K562 (cell line): ENCODE measurements around the gene FUCA1. TPM values are rescaled to one million over a fixed set of nuclear protein-coding genes. Genes with fewer than 3 reads are reported as not detected.

Experiments used
- ERF ChIP-seq: fragments of 450-650 bp; formaldehyde crosslinking; IDR thresholded peaks from 2 replicates; pipeline ENCODE4 v1.4.0; 2020; ENCODE audit warnings: mild to moderate bottlenecking, mixed read lengths
- PATZ1 ChIP-seq: fragments of 250-450 bp; sonication (Bioruptor Pico); IDR thresholded peaks from 2 replicates; pipeline ENCODE4 v1.5.0; 2020; ENCODE audit warnings: mild to moderate bottlenecking, borderline replicate concordance
- POLR3A ChIP-seq: IDR thresholded peaks from 2 replicates; pipeline ENCODE4 v1.6.1; 2011; ENCODE audit warnings: borderline replicate concordance, mild to moderate bottlenecking, moderate library complexity; ENCODE audit not compliant: insufficient read length, insufficient read depth; ENCODE audit errors: extremely low read depth
- PRDM10 ChIP-seq: fragments of 450-650 bp; IDR thresholded peaks from 2 replicates; pipeline ENCODE4 v1.6.1; 2018; ENCODE audit not compliant: partially characterized antibody
- RBM39 ChIP-seq: fragments of 200-400 bp; formaldehyde crosslinking; optimal IDR thresholded peaks from 2 replicates; pipeline ENCODE3; 2018; ENCODE audit warnings: low read depth, low read length
- RNF2 ChIP-seq: sonication (generic); IDR thresholded peaks from 2 replicates; pipeline ENCODE4 v1.6.1; 2016
- THAP12 ChIP-seq: fragments of 250-450 bp; sonication (Bioruptor Pico); IDR thresholded peaks from 2 replicates; pipeline ENCODE4 v1.9.0; 2021; ENCODE audit warnings: mild to moderate bottlenecking, inconsistent platforms
- YBX1 ChIP-seq: fragments of 450-650 bp; IDR thresholded peaks from 2 replicates; pipeline ENCODE4 v1.7.1; 2016; ENCODE audit warnings: mild to moderate bottlenecking
- ZNF175 ChIP-seq: fragments of 200-800 bp; sonication (Bioruptor generic); IDR thresholded peaks from 2 replicates; pipeline ENCODE4 v1.6.1; 2016; ENCODE audit warnings: low read depth, mild to moderate bottlenecking, missing genetic modification characterization, missing compliant biosample characterization
- ZNF592 ChIP-seq: fragments of 450-650 bp; IDR thresholded peaks from 2 replicates; pipeline ENCODE4 v1.6.1; 2017; ENCODE audit warnings: antibody characterized with exemption, mild to moderate bottlenecking
- ZNF699 ChIP-seq: fragments of 250-450 bp; sonication (Bioruptor Pico); IDR thresholded peaks from 2 replicates; pipeline ENCODE4 v1.8.0; 2021; ENCODE audit warnings: mild to moderate bottlenecking, moderate library complexity; ENCODE audit not compliant: insufficient replicate concordance
- polyA plus RNA-seq, 8 experiments: library from polyadenylated mRNA; depleted of rRNA in 4 of 8; stranded (reverse) in 5 of 8; unstranded in 3 of 8; fragments of >200 nt; fragmentation: Nextera tagmentation in 2 of 8; fragmentation: Illumina TruSeq in 1 of 8; extraction: Ambion mirVana in 2 of 8; extraction: Trizol in 1 of 8; gene quantifications; 2 replicates each; pipeline versions ENCODE4 v1.2.1 to v1.2.3, GENCODE V29; 2011 to 2014; ENCODE audit warnings: inconsistent platforms in 1 of 8, missing spikeins in 1 of 8
- total RNA-seq, 7 experiments: library from RNA; depleted of rRNA in 6 of 7; stranded (reverse); fragments of >200 nt in 6 of 7; fragmentation: Illumina TruSeq in 2 of 7; extraction: Trizol in 2 of 7; gene quantifications; 2 replicates each; pipeline versions ENCODE4 v1.2.1 to v1.2.3, GENCODE V29; 2011 to 2021; ENCODE audit warnings: low replicate concordance in 1 of 7
- TF ChIP-seq, protein P1 (sequence below), 2 experiments: fragments of 450-650 bp; conservative IDR thresholded peaks; 2 replicates each; pipeline ENCODE4 v1.6.1; 2017; ENCODE audit warnings: mild to moderate bottlenecking in 2 of 2, moderate library complexity in 2 of 2

The FUCA1 gene
- total and polyA plus RNA-seq, 9 of the 15 experiments (the other 6 are each of a cell fraction or from before 2014, with no cell fraction given), result 7.0 to 20.5 (median 13.5) TPM

DNA sequence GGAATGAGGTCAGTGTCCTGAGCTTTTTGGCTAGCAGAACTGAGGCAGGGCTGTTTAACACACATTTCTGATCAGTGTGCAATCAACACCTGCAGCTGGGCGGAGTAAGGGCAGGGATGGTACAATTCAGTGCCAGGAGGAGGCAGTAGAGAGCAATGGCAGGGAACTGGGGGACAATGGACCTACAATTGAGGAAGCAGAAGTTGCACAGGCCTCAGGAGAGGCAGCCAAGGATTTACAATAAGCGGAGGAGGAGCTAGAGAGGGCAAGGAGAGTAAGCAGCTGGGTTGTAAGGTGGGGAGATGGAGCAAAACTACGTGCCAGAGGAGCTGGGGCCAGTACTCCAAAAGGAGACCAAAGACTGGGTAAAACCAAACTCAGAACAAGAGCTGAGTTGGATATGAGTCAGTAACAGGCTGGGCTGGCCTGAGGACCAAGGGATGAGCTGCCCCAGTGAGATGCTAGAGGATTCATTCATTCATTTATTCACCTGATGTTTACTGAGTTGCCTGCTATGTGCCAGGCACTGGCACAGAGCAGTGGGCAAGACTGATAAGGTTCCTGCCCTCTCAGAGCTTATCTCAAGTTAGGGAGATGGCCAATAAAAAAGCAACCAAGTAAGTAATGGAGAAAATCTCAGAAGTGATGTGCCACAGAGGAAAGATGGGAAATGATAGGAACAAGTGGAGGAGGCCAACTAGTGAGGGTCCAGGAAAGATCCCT, 57.1 kb downstream of the FUCA1 start (continued):
- no peak for TF ChIP-seq PRDM10
- no peak for TF ChIP-seq RNF2
- TF ChIP-seq, protein P1, sequence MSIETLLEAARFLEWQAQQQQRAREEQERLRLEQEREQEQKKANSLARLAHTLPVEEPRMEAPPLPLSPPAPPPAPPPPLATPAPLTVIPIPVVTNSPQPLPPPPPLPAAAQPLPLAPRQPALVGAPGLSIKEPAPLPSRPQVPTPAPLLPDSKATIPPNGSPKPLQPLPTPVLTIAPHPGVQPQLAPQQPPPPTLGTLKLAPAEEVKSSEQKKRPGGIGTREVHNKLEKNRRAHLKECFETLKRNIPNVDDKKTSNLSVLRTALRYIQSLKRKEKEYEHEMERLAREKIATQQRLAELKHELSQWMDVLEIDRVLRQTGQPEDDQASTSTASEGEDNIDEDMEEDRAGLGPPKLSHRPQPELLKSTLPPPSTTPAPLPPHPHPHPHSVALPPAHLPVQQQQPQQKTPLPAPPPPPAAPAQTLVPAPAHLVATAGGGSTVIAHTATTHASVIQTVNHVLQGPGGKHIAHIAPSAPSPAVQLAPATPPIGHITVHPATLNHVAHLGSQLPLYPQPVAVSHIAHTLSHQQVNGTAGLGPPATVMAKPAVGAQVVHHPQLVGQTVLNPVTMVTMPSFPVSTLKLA (conservative IDR thresholded peaks at IDR 0.05), result no peak
- no peak for TF ChIP-seq ERF (CRISPR knock-in tag)
- no peak for TF ChIP-seq ZNF699 (CRISPR knock-in tag)
- no peak for TF ChIP-seq PATZ1
- TF ChIP-seq ZNF592, result no peak
- no peak for TF ChIP-seq POLR3A
- no peak for TF ChIP-seq ZNF175
- TF ChIP-seq RBM39, result no peak
- no peak for TF ChIP-seq YBX1
- no peak for TF ChIP-seq THAP12 (CRISPR knock-in tag)
